ENCODE measurements around the gene PPME1.

The PPME1 gene

DNA sequence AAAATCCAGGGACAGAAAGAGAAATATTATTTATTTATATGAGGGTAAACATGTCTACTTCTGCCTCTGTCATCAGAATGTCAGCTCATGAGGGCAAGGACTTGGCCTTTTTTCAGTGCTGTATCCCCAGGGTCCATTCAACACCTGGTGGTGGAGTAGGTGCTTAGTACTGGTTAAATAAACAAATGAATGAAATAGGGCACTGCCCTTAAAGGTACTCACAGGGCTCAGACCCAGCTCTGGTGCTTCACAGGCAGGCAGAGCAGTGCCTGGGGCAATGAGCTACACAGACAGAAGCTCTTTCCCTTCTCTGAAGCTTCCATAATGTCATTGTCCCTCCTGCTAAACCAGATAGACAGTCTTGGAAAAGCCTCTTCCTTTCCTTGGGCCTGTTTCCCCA is 109.4 kb downstream of the PPME1 start:
- TF ChIP-seq FOXP2 (optimal IDR thresholded peaks at IDR 0.05; ENCODE audit: borderline replicate concordance, extremely low read depth, extremely low read length, insufficient read depth) (no peak), POLR2AphosphoS5 (IDR thresholded peaks at IDR 0.05; ENCODE audit: low read depth, low read length) (no peak), SIN3A (IDR thresholded peaks at IDR 0.05; ENCODE audit: borderline replicate concordance, insufficient read depth, low read length) (no peak), TAF1 (IDR thresholded peaks at IDR 0.05; ENCODE audit: borderline replicate concordance, insufficient read depth, low read length) (no peak)
- TF ChIP-seq, protein P1, sequence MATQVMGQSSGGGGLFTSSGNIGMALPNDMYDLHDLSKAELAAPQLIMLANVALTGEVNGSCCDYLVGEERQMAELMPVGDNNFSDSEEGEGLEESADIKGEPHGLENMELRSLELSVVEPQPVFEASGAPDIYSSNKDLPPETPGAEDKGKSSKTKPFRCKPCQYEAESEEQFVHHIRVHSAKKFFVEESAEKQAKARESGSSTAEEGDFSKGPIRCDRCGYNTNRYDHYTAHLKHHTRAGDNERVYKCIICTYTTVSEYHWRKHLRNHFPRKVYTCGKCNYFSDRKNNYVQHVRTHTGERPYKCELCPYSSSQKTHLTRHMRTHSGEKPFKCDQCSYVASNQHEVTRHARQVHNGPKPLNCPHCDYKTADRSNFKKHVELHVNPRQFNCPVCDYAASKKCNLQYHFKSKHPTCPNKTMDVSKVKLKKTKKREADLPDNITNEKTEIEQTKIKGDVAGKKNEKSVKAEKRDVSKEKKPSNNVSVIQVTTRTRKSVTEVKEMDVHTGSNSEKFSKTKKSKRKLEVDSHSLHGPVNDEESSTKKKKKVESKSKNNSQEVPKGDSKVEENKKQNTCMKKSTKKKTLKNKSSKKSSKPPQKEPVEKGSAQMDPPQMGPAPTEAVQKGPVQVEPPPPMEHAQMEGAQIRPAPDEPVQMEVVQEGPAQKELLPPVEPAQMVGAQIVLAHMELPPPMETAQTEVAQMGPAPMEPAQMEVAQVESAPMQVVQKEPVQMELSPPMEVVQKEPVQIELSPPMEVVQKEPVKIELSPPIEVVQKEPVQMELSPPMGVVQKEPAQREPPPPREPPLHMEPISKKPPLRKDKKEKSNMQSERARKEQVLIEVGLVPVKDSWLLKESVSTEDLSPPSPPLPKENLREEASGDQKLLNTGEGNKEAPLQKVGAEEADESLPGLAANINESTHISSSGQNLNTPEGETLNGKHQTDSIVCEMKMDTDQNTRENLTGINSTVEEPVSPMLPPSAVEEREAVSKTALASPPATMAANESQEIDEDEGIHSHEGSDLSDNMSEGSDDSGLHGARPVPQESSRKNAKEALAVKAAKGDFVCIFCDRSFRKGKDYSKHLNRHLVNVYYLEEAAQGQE (IDR thresholded peaks at IDR 0.05; ENCODE audit: insufficient read depth in 1 of 2, low read depth in 2 of 2, low read length in 2 of 2) = no peak

GRCh38 chr11:74282421-74282820 is 111.3 kb downstream of the PPME1 start:
- TF ChIP-seq, protein P1 (IDR thresholded peaks at IDR 0.05; ENCODE audit: insufficient read depth in 1 of 2, low read depth in 2 of 2, low read length in 2 of 2) = no peak
- TF ChIP-seq FOXP2 (optimal IDR thresholded peaks at IDR 0.05; ENCODE audit: borderline replicate concordance, extremely low read depth, extremely low read length, insufficient read depth) (no peak), SIN3A (IDR thresholded peaks at IDR 0.05; ENCODE audit: borderline replicate concordance, insufficient read depth, low read length) (no peak), TAF1 (IDR thresholded peaks at IDR 0.05; ENCODE audit: borderline replicate concordance, insufficient read depth, low read length) (no peak), POLR2AphosphoS5 (IDR thresholded peaks at IDR 0.05; ENCODE audit: low read depth, low read length) (no peak)

- no peak for TF ChIP-seq TAF1 (IDR thresholded peaks at IDR 0.05; ENCODE audit: borderline replicate concordance, insufficient read depth, low read length)
- no peak for TF ChIP-seq POLR2AphosphoS5 (IDR thresholded peaks at IDR 0.05; ENCODE audit: low read depth, low read length)
- no peak for TF ChIP-seq SIN3A (IDR thresholded peaks at IDR 0.05; ENCODE audit: borderline replicate concordance, insufficient read depth, low read length)
- TF ChIP-seq, protein P1 (IDR thresholded peaks at IDR 0.05; ENCODE audit: insufficient read depth in 1 of 2, low read depth in 2 of 2, low read length in 2 of 2) = no peak
- TF ChIP-seq FOXP2 (optimal IDR thresholded peaks at IDR 0.05; ENCODE audit: borderline replicate concordance, extremely low read depth, extremely low read length, insufficient read depth) = no peak
These were observed 111.9 kb downstream of the PPME1 start for GRCh38 chr11:74282914-74283371.

DNA sequence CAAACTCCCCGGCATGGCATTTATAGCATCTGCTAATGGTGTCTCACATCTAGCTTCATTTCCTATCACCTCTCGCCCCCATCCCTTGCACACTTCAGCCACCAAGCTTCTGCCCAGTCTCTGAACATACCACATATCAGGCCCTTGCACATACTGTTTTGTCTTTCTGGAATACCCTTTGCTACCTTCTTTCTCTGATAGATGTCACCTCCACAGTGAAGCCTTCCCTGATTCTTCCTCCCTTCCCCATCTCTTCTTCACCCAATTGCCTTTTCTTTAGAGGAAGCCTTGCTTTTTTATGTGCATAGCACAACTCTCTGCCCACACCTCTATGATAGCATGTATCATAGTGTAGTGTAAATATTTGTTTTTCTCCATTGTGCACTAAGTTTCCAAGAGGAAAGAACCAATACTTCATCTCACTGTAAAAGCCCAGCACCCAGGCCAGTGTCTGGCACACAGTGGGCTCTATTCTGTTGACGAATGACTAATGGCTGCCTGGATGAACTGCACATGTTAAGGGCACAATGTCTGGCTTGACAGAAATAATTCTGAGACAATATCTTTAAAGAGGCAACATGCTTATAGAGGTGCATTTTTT is 112.6 kb downstream of the PPME1 start:
- TF ChIP-seq, protein P1 (IDR thresholded peaks at IDR 0.05; ENCODE audit: insufficient read depth in 1 of 2, low read depth in 2 of 2, low read length in 2 of 2) = no peak
- no peak for TF ChIP-seq POLR2AphosphoS5 (IDR thresholded peaks at IDR 0.05; ENCODE audit: low read depth, low read length)
- TF ChIP-seq SIN3A (IDR thresholded peaks at IDR 0.05; ENCODE audit: borderline replicate concordance, insufficient read depth, low read length) = no peak
- TF ChIP-seq TAF1 (IDR thresholded peaks at IDR 0.05; ENCODE audit: borderline replicate concordance, insufficient read depth, low read length) = no peak
- TF ChIP-seq FOXP2 (optimal IDR thresholded peaks at IDR 0.05; ENCODE audit: borderline replicate concordance, extremely low read depth, extremely low read length, insufficient read depth) = no peak
